ENCODE measurements around the gene CNOT10. TPM values are rescaled to one million over a fixed set of nuclear protein-coding genes. Genes with fewer than 3 reads are reported as not detected.

The CNOT10 gene
- total and polyA plus RNA-seq, 3 experiments from 2014 or later: 29.4 to 63.1 (median 54.9) TPM

DNA sequence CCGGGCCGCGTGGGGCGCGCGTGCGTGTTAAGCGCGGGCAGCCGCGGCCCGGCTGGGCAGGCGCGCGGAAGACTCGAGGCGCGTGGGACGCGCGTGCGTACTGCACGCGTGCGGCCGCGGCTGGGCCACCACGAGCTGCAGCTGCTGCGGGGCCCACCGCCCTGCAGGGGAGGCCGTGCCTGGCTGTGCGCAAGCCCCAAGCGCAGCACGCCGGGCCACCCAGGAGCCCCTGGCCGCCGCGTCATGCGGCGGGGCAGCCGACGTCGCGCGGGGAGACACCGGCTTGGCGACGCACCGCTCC, 132.2 kb downstream of the CNOT10 start:
- peak overlapping the region in 3 of 7 donors; percentile 26 to 64 (median 31) for H3K4me3 Mint-ChIP-seq
- no peak overlapping the region for H3K27ac Mint-ChIP-seq
- Histone ChIP-seq H3K4me1 (ENCODE audit: insufficient read depth, low read length) (no peaks in the 10 kb centered on the region), H3K36me3 (ENCODE audit: insufficient read depth, low read length) (no peaks in the 10 kb centered on the region), H3K27ac (ENCODE audit: low read depth, low read length) (no peak overlapping the region), H3K27me3 (ENCODE audit: insufficient read depth, low read length, poor library complexity, severe bottlenecking) (peaks cover 12% of the 10 kb centered on the region), H3K9me3 (ENCODE audit: low read length) (no peaks in the 10 kb centered on the region), H3K4me3 (ENCODE audit: low read length) (no peak overlapping the region)
- POLR2A ChIA-PET: no interaction called here
- peaks cover 33 to 43% of the 10 kb centered on the region in 2 donors for H3K27me3 Mint-ChIP-seq
- no peaks in the 10 kb centered on the region for H3K36me3 Mint-ChIP-seq
- H3K9me3 Mint-ChIP-seq: no peaks in the 10 kb centered on the region
- CTCF ChIA-PET: no interaction called here
- peaks cover 12 to 37% (median 19%) of the 10 kb centered on the region in 3 donors for H3K4me1 Mint-ChIP-seq
- DNase-seq: no peak

DNA sequence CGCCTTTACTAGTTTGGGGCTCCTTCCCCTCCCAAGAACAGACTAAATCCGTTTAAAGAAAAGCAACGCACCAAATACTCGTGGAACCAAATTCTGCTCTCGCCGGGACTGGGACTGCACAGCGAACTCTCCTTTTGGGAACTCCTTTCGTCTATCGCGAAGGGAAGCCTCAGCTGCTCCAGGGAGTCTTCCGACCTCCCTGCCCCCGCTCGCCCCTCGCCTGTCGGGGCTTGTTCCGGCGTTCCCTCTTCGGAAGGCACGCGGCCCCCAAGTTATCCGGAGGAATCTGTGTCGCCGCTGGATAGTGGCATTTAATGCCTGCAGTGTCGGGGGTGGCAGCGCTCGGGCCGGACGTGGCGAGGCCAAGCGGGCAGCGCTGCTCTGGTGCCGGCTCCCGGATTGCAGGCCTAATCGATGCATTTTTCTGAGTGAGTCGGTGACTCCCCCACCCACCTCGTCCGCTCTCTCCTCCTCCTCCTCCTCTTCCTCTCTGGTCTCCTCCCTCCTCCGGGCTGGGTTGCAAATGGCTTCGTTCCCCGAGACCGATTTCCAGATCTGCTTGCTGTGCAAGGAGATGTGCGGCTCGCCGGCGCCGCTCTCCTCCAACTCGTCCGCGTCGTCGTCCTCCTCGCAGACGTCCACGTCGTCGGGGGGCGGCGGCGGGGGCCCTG, 132.7 kb downstream of the CNOT10 start, which contains the start of gene TRIM71:
Gene TRIM71 (plus strand): TSS at position 440 of the 671 bp plus-strand sequence. CDS start 84 bp downstream, at position 524.
- Histone ChIP-seq H3K36me3 (ENCODE audit: insufficient read depth, low read length) (no peaks in the 10 kb centered on the region), H3K4me3 (ENCODE audit: low read length) (no peak within 1 kb of the TSS), H3K4me1 (ENCODE audit: insufficient read depth, low read length) (no peaks in the 10 kb centered on the region), H3K9me3 (ENCODE audit: low read length) (no peaks in the 10 kb centered on the region), H3K27me3 (ENCODE audit: insufficient read depth, low read length, poor library complexity, severe bottlenecking) (peaks cover 12% of the 10 kb centered on the region), H3K27ac (ENCODE audit: low read depth, low read length) (no peak within 1 kb of the TSS)
- CTCF ChIA-PET: no interaction called here
- no peak within 1 kb of the TSS for H3K27ac Mint-ChIP-seq
- H3K36me3 Mint-ChIP-seq: no peaks in the 10 kb centered on the region
- no peak for DNase-seq
- H3K4me1 Mint-ChIP-seq: peaks cover 12 to 37% (median 19%) of the 10 kb centered on the region in 3 donors
- peak within 1 kb of the TSS in 6 of 7 donors; percentile 45 to 85 (median 61) for H3K4me3 Mint-ChIP-seq
- H3K9me3 Mint-ChIP-seq: no peaks in the 10 kb centered on the region
- peaks cover 33 to 43% of the 10 kb centered on the region in 2 donors for H3K27me3 Mint-ChIP-seq
- POLR2A ChIA-PET: no interaction called here

DNA sequence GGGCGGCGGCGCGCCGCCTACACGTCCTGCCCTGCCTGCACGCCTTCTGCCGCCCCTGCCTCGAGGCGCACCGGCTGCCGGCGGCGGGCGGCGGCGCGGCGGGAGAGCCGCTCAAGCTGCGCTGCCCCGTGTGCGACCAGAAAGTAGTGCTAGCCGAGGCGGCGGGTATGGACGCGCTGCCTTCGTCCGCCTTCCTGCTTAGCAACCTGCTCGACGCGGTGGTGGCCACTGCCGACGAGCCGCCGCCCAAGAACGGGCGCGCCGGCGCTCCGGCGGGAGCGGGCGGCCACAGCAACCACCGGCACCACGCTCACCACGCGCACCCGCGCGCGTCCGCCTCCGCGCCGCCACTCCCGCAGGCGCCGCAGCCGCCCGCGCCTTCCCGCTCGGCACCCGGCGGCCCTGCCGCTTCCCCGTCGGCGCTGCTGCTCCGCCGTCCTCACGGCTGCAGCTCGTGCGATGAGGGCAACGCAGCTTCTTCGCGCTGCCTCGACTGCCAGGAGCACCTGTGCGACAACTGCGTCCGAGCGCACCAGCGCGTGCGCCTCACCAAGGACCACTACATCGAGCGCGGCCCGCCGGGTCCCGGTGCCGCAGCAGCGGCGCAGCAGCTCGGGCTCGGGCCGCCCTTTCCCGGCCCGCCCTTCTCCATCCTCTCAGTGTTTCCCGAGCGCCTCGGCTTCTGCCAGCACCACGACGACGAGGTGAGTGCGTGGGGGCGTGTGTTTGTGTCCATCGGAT, 133.4 kb downstream of the CNOT10 start:
- peaks cover 12% of the 10 kb centered on the region for H3K27me3 ChIP-seq (ENCODE audit: insufficient read depth, low read length, poor library complexity, severe bottlenecking)
- no peak for DNase-seq
- H3K36me3 ChIP-seq (ENCODE audit: insufficient read depth, low read length): no peaks in the 10 kb centered on the region
- no peaks in the 10 kb centered on the region for H3K9me3 Mint-ChIP-seq
- H3K4me1 ChIP-seq (ENCODE audit: insufficient read depth, low read length): no peaks in the 10 kb centered on the region
- peak overlapping the region in 5 of 7 donors; percentile 28 to 85 (median 51) for H3K4me3 Mint-ChIP-seq
- H3K4me1 Mint-ChIP-seq: peaks cover 12 to 37% (median 19%) of the 10 kb centered on the region in 3 donors
- no peak overlapping the region for H3K27ac Mint-ChIP-seq
- ChIA-PET CTCF (no interaction called here), POLR2A (no interaction called here)
- H3K36me3 Mint-ChIP-seq: no peaks in the 10 kb centered on the region
- no peak overlapping the region for H3K27ac ChIP-seq (ENCODE audit: low read depth, low read length)
- no peak overlapping the region for H3K4me3 ChIP-seq (ENCODE audit: low read length)
- no peaks in the 10 kb centered on the region for H3K9me3 ChIP-seq (ENCODE audit: low read length)
- H3K27me3 Mint-ChIP-seq: peaks cover 34 to 41% of the 10 kb centered on the region in 2 donors

DNA sequence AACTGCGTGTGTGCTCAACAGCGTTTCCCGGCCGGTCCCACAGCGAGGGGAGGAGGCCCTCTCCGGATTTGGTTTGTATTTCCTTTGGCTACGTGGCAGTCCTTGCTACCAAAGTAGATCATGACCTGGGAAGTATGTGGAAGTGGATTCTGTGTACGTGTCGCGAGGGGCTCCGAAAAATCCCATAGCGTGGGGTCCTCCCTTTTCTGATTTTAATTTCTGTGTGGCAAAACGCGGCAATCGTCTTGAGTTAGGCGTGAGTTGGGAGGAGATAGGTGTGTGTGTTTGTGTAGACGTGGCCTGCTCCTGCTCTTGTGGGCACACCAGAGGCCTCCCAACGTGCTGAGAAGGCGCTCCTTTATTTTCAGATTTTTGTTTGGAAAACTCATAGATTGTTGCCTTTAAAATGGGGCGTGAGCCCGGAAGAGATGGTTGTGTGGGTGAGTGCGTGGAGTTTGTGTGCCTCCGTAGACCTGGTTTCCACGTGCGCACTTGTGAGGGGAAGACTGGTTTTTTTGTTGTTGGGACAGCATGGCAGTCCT, 134.1 kb downstream of the CNOT10 start:
- H3K36me3 Mint-ChIP-seq: no peaks in the 10 kb centered on the region
- Histone ChIP-seq H3K27ac (ENCODE audit: low read depth, low read length) (no peak overlapping the region), H3K9me3 (ENCODE audit: low read length) (no peaks in the 10 kb centered on the region), H3K4me3 (ENCODE audit: low read length) (no peak overlapping the region), H3K36me3 (ENCODE audit: insufficient read depth, low read length) (no peaks in the 10 kb centered on the region), H3K4me1 (ENCODE audit: insufficient read depth, low read length) (no peaks in the 10 kb centered on the region), H3K27me3 (ENCODE audit: insufficient read depth, low read length, poor library complexity, severe bottlenecking) (peaks cover 12% of the 10 kb centered on the region)
- ChIA-PET CTCF (no interaction called here), POLR2A (no interaction called here)
- peaks cover 12 to 37% (median 19%) of the 10 kb centered on the region in 3 donors for H3K4me1 Mint-ChIP-seq
- peaks cover 34 to 39% of the 10 kb centered on the region in 2 donors for H3K27me3 Mint-ChIP-seq
- H3K9me3 Mint-ChIP-seq: no peaks in the 10 kb centered on the region
- peak overlapping the region in 6 of 7 donors; percentile 28 to 85 (median 52) for H3K4me3 Mint-ChIP-seq
- DNase-seq: no peak
- no peak overlapping the region for H3K27ac Mint-ChIP-seq

DNA sequence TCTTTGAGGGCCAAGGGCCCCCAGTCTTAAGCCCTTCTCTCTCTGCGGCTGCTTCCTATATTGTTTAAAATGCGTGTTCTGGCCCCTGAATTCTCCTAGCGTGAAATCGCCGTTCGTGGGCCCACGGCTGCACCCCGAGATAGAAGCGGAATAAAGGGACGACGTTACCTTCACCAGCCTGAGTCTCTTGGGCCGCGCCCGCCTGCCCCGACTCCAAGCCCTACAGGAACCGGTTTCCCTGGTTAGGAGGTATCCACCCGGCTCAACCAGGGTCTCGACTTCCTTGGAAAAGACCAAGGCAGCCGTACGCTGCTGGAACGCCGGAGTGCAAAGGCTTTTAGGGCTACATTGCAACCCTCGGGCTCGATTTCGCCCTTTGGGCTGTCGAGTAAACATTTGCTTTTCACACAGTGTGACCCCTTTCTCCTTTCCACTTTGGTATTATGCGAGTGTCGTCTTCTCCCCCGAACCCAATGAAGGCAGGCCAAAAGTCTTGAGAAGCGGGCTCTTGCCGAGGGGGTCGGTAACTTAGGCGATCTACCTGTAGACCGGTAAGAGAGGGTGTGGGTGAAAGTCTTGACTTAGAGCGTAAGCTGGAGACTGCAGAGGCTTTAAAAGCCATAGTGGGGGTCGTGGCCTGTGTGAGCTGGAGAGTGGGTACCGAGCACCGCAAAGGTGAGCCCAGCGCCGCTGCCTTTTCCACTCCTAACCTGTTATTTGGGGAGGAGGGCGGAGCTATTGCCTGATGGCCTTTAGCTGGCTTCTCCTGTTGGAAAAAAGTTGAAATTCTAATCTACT, 134.8 kb downstream of the CNOT10 start:
- peaks cover 7 to 32% (median 19%) of the 10 kb centered on the region in 3 donors for H3K4me1 Mint-ChIP-seq
- Histone ChIP-seq H3K36me3 (ENCODE audit: insufficient read depth, low read length) (no peaks in the 10 kb centered on the region), H3K27me3 (ENCODE audit: insufficient read depth, low read length, poor library complexity, severe bottlenecking) (peaks cover 12% of the 10 kb centered on the region), H3K27ac (ENCODE audit: low read depth, low read length) (no peak overlapping the region), H3K4me1 (ENCODE audit: insufficient read depth, low read length) (no peaks in the 10 kb centered on the region), H3K9me3 (ENCODE audit: low read length) (no peaks in the 10 kb centered on the region), H3K4me3 (ENCODE audit: low read length) (no peak overlapping the region)
- DNase-seq: no peak
- POLR2A ChIA-PET: no interaction called here
- no peaks in the 10 kb centered on the region for H3K9me3 Mint-ChIP-seq
- H3K4me3 Mint-ChIP-seq: peak overlapping the region in 3 of 7 donors; percentile 51 to 85 (median 59)
- H3K27ac Mint-ChIP-seq: no peak overlapping the region
- CTCF ChIA-PET: no interaction called here
- no peaks in the 10 kb centered on the region for H3K36me3 Mint-ChIP-seq
- peaks cover 32 to 33% of the 10 kb centered on the region in 2 donors for H3K27me3 Mint-ChIP-seq

DNA sequence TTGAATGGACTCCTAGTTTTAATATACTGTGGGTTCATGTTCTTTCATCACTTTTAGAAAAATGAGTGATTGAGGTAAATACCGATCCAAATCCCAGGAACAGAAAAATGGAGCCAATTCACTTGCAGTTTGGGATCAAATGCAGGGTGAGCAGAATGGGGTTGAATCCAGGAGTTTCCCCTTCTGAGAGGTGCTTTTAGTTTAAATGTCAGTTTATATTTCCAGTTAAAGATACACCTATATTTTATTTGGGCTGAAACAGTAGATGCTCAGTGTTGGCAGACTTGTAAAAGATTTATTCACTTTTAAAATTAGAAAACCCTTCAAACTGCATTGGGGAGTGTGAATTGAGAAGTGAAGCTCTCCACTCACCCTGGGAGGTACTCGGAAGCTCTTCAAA, 135.4 kb downstream of the CNOT10 start:
- Histone ChIP-seq H3K4me1 (ENCODE audit: insufficient read depth, low read length) (no peaks in the 10 kb centered on the region), H3K9me3 (ENCODE audit: low read length) (no peaks in the 10 kb centered on the region), H3K27ac (ENCODE audit: low read depth, low read length) (no peak overlapping the region), H3K4me3 (ENCODE audit: low read length) (no peak overlapping the region), H3K36me3 (ENCODE audit: insufficient read depth, low read length) (no peaks in the 10 kb centered on the region), H3K27me3 (ENCODE audit: insufficient read depth, low read length, poor library complexity, severe bottlenecking) (peaks cover 12% of the 10 kb centered on the region)
- Mint-ChIP-seq H3K27me3 (peaks cover 29 to 35% of the 10 kb centered on the region in 2 donors), H3K4me1 (peaks cover 7 to 29% (median 14%) of the 10 kb centered on the region in 3 donors), H3K9me3 (no peaks in the 10 kb centered on the region), H3K36me3 (no peaks in the 10 kb centered on the region), H3K4me3 (no peak overlapping the region), H3K27ac (no peak overlapping the region)
- DNase-seq: no peak
- ChIA-PET CTCF (no interaction called here), POLR2A (no interaction called here)

DNA sequence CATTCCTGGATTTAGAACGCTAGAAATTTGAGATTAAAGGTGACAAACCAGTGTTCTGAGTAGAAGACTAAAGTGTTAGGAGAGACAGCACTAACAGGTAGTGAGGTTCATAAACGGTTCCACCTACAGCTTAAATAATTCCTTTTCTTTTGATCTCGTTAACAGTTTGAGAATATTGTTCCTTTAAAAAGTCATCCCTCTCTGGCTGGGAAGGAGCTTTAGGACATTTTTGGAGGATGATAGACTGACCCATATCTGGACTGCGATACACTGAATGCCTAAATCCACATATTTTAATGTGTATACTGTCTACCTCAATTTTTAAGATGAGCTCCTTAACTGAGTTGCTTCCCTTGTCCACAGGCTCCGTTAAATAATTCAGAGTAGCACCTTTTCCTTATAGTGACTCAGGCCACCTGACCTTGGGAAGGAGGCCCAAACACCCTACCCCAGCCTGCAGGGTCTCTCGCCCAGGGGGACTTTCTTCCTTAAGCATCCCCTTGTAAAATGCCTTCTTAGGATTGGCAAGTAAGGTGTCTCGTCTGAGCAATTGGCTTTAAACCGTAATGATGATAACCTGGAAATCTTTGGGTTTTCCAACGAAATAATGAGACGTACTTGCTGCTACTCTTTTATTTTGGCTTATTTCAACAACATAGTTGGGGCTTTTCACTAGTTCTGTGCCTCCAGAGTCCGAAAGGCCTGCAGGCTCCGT, 136.1 kb downstream of the CNOT10 start:
- ChIA-PET CTCF (no interaction called here), POLR2A (no interaction called here)
- Mint-ChIP-seq H3K27me3 (peaks cover 23 to 37% of the 10 kb centered on the region in 2 donors), H3K27ac (no peak overlapping the region), H3K36me3 (no peaks in the 10 kb centered on the region), H3K4me3 (no peak overlapping the region), H3K4me1 (peaks cover 7 to 24% (median 14%) of the 10 kb centered on the region in 3 donors), H3K9me3 (no peaks in the 10 kb centered on the region)
- H3K27me3 ChIP-seq (ENCODE audit: insufficient read depth, low read length, poor library complexity, severe bottlenecking): peaks cover 6% of the 10 kb centered on the region
- H3K4me3 ChIP-seq (ENCODE audit: low read length): no peak overlapping the region
- no peak overlapping the region for H3K27ac ChIP-seq (ENCODE audit: low read depth, low read length)
- no peaks in the 10 kb centered on the region for H3K36me3 ChIP-seq (ENCODE audit: insufficient read depth, low read length)
- DNase-seq: no peak
- no peaks in the 10 kb centered on the region for H3K4me1 ChIP-seq (ENCODE audit: insufficient read depth, low read length)
- no peaks in the 10 kb centered on the region for H3K9me3 ChIP-seq (ENCODE audit: low read length)

Measured in CD8-positive, alpha-beta memory T cell (primary cell).